CD4-positive, alpha-beta T cell treated with Interleukin-15 for 4 hours (primary cell): ENCODE results near the gene CSF2.

Experiments used
- DNase-seq: peaks from one replicate; pipeline ENCODE4 v3.0.0-alpha.2; 2020; ENCODE audit warnings: low spot score

The CSF2 gene

GRCh38 chr5:132054697-132055440 is 18.7 kb upstream of the CSF2 start:
- no peak for DNase-seq

GRCh38 chr5:132055441-132055807 is 18.2 kb upstream of the CSF2 start:
- DNase-seq = no peak

DNA sequence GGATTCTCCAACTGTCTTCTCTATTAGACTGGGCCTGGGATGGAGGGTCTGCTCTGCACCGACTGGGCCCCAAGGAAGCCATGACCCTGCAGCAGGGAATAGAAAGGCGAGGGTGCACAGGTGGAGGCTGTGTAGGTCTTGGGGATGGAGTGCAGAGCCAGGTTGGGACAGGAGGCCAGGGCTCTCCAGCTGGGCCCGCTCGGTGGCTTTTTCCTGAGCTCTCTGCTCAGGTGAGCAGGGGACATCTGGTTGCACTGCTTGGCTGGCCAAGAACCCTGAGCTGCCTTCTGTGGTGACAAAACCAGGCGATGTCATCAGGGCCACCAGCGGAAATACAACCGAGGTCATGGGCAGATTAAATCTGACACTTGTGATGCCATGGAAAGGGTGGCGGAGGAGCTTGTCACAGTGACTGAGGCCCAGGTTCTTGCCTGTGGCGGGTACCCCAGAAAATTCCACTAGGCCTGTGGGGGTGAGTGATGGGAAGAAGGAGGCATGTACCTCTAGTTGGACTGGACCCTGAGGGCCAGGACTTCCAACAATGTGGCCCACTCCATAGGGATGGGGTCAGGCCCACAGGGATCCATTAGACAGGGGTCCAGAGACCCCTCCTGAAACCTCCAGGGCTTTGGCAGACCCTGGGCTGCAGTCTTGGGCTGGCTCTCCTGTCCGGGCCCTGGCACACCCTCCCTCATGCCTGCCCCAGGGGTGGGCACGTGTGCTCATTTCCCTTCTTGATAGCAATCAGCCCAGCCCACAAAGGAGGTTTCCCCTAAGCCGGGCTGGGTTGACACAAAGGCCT is 17.6 kb upstream of the CSF2 start:
- peak; percentile 44 for DNase-seq

DNA sequence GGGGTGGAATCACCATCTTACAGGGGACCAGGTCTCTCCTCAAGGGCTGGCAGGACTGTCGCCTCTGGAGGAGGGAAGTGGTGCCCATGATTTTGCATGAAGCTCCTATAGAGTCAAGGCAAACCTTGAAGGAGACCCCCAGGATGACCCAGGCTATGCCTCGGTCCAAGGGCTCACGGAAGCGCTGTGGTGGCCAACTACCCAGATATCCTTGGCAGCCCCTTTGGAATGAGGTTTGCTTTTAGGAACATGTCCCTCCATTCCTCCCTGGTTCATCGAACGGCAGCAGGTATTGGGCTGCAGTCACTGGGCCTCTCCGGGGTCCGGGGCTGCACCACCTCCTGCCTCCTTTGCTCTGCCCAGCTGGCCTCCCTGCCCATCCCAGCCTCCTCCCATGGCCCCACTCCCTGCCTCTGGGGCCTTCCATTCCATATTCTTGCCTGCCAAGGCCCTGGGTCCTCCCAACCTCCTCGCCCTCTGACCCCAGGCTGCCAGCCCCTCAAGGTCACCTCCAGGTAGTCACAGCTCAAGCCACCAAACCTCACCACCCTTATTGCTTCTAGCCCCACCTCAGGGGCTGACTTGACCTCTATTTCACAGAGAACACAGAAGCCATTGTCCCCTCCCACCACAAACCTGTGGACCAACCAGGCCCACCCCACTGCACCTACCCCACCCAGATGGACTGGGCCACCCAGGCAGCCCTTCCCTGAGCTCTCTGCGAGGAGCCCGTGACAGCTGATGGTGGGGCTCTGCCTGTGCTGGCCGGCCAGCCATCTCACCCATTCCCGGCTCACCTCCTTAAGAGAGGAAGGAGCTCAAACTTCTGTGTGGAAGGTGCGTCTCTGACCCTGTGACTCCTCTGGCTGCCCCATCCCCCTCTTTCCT is 16.7 kb upstream of the CSF2 start:
- no peak for DNase-seq

DNA sequence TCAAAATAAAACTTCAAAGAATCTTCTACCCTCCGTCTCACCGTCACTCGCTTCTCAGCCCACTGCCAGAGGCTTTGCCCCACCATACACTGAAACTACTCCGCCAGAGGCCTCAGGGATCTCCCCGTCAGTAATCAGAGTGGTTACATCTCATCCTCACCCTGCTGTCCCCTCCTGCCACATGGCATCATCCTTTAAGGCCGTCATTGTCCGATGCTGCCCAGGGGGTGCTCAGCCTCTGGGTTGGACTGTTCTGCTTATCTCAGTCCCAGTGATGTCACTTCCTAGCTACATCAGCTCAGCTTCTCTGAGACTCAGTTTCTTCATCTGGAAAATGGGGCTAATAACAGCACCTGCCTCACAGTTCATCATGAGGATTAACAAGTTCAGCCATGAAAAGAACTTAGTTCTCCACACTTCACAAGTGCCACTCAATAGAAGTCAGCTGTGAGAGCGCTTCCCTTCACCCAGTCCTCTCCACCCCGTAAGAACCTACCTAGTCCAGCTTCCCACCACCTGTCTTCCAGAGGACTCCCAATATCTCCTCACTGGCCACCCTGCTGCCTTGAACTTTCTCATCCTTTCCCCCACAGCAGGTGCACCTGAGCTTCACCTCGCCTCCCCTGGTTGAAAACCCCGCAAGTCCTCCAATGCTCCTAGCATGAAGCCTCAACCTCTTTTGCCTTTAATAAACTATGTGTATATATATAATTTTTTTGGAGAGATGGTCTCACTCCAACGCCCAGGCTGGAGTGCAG is 15.9 kb upstream of the CSF2 start:
- DNase-seq = no peak

DNA sequence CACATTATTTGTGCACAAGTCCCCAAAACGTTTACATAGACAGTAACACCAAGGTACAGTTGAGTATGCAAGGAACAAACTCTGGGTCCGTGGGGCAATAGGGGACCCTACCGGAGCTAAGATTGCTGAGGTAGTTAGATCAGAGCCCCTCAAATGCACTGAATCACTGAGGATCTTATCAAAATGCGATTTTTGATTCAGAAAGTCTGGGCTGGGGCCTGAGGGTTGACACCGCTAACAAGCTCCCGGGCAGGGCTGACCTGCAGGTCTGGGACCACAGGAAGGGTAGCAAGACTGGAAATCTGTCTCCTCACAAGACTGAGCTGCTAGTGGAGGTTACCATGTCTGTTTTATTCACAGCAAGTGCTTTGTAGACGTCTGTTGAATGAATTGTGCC is 14.9 kb upstream of the CSF2 start:
- DNase-seq = no peak

DNA sequence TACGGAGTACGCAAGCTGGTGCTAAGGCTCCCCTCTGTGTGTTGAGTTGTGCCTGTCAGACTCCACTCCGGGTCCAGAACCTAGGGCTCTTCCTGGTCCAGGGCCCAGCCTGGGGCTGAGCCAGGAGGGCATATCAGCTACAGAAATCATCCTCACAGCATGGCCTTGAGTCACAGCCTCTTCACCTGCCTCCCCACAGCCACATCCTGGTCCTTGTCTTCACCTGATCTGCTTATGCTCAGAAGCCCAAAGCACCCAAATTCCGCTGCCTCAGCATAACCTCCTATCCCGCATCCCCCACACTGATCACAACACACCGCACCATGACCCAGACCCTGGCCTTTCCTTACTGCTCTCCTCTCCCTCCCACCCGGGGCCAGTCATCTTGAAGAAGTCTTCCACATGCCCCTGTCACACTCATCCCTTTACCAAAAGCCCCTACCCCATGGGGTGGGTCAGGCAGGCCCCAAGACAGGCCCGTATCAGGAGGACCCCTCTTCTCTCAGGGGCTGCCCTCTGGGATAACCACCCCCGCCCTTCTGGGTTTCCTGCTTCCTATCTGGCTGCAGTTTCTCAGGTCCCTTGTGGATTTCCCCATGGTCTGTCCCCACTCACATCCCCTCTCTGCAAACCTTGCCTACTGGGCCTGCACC is 14.4 kb upstream of the CSF2 start:
- DNase-seq = peak; percentile 38

DNA sequence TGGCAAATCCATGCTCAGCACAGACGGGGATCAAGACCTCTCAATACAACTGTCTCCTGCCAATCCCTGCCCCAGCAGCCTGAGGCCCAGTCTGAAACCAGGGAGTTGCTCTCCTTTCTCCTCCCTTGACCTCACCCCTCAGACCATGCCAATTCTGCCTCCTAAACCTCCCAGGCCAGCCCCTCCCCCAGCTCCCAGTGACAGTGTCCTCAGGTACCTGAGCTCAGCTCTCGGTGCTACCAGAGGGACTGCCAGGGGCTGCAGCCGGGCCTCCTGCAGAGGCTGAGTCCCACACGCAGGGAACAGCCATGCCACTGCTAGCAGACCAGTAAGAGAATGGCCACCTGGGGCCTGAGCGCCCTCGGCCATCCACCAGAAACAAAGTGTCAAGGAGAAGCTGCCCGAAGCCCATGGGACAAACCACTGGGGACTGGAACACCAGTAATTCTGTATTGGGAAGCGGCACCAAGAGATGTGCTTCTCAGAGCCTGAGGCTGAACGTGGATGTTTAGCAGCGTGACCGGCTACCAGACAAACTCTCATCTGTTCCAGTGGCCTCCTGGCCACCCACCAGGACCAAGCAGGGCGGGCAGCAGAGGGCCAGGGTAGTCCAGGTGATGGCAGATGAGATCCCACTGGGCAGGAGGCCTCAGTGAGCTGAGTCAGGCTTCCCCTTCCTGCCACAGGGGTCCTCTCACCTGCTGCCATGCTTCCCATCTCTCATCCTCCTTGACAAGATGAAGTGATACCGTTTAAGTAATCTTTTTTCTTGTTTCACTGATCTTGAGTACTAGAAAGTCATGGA is 13.7 kb upstream of the CSF2 start:
- DNase-seq = no peak

GRCh38 chr5:132060501-132061161 is 13.0 kb upstream of the CSF2 start, which contains the start of gene IL3:
IL3 (plus strand) TSS chr5:132060655; CDS start chr5:132060707, 52 bp downstream.
- no peak for DNase-seq

GRCh38 chr5:132063090-132063911 is 10.3 kb upstream of the CSF2 start:
- DNase-seq = peak; percentile 75

DNA sequence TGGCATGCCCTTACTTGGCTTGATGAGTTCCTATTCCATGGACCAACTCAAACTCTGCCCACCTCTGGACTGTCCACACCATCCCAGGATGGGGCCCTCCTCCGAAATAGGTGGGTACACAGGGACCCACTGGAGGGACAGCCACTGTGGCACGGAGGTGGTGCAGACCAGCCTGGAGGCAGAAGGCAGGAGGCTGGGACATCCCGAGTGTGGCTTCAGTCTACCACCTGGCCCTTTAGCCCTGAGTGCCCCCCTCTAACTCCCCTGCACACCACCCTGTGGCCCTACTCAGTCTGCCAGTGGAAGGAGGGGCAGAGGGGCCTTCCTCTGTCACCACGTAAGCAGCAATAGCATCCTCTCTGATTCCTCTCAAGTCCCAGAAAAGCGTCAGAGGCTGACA is 9.4 kb upstream of the CSF2 start:
- DNase-seq = no peak

GRCh38 chr5:132064738-132065331 is 8.8 kb upstream of the CSF2 start:
- DNase-seq = peak; percentile 80

- DNase-seq = peak; percentile 56
These were observed 8.1 kb upstream of the CSF2 start for GRCh38 chr5:132065351-132065937.

GRCh38 chr5:132065951-132066701 is 7.5 kb upstream of the CSF2 start:
- no peak for DNase-seq

DNA sequence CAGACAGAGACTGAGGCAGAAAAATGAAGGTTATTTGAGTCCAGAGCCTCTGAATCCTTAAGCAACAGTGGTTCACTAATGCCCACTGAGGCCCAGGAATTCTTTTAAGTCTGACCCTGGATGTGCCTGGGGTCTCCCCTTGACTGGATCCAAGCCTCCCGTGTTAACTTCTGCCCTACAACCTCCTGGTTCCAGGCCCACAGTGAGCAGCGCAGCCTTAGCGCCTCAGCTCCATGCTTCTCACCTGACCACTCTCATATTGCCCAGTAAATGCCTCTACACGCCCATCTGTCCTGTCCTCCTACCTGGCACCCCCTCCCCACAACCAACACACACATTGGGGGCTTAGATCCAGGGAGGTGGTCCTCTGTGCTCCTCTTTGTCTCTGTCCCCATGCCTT is 6.7 kb upstream of the CSF2 start:
- DNase-seq = no peak

DNA sequence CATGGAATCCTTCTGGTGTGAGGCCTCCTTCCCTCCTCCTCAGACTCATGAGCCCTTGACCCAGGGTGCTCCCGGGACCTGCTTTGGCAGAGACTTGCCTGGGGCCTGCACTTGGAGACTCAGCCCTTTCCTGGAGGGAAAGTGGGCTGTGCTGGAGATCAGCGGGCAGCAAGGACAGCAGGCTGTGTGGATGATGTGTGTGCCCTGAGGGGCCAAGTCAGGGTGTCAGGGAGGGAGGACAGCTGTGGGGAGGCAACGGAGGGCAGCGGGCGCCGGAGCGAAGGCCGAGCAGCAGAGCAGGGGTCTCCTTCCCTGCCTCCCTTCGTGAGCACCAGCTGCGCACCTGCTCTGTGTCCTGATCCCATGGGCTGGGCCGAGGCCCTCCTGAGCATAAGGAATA is 6.1 kb upstream of the CSF2 start:
- no peak for DNase-seq
